HG03139 (cell line): Measurements from ENCODE around the gene EVC2.

ENCODE experiments used
- ATAC-seq: cut with Tn5 transposase; IDR thresholded peaks from one replicate; pipeline ENCODE4 v1.9.1; 2021; ENCODE audit not compliant: unreplicated experiment

Gene EVC2

DNA sequence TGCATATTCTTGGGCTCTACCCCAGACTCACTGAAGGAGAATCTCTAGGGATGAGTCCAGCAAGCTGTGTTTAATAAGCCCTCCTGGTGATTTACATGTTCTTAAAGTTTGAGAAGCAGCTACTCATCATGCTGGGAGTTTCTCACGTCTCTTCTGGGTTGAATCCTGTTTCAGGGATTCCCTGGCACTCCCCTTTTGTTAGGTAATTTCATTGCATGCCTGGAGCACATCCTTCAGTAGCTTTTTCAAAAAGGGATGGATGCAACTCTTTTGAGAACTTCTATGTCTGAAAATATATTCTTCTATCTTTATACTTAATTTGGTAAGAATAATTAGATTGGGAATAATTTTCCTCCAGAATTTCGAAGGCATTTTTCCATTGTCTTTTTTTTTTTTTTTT is 7.0 kb upstream of the EVC2 start:
- no peak for ATAC-seq

DNA sequence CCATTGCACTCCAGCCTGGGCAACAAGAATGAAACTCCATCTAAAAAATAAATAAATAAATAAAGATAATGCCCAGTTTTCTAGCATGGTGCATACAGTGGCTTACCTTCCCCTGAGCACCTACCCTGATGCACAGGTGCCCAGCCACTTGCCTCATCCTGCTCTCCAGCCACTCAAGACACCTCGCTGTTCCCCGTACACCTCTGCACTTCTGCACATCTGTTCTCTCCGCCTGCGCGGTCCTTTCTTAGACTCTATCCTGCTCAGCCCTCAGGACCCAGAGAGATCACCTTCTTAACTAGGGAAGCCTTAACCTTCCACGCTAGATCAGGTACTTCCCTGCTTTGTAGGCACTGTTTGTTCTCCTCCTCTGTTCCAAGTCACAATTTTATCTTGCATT is 5.5 kb upstream of the EVC2 start:
- ATAC-seq: no peak

DNA sequence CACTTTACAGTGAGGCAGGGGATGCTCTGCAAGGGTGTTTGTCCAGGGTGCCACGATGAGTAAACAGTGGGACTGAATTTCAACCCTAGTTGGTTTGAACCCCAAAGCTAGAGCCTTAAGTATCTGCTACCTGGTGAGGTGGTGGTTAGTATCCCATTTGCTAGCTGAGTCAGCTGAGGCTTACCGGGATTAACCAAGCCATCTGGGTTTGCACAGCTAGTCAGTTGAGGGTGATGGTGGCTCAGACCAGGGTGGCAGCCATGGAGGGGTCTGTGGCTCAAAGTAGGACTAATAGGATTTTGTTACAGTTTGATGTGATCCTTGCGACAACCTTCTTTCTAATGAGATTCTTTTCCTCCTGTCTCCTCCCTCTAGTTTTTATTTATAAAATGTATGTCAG is 4.6 kb upstream of the EVC2 start:
- no peak for ATAC-seq

DNA sequence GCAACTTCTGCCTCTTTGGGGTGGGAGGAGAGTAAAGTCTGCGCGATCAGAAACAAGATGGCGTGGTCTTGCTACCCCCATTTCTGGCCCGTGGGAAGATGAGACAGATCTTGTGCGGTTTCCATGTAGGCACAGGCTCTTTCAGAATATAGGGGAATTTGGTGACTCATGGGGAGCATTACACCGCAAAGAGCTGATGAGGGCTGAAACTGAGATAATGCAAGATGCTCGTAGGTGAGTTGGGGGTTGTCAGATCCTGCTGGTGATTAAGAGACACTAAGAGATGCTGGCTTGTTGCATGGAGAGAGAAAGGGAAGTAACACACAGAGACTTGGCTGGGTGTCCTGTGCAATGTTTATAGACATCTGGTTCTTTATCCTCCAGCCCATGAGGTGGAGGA is 4.2 kb upstream of the EVC2 start:
- no peak for ATAC-seq

DNA sequence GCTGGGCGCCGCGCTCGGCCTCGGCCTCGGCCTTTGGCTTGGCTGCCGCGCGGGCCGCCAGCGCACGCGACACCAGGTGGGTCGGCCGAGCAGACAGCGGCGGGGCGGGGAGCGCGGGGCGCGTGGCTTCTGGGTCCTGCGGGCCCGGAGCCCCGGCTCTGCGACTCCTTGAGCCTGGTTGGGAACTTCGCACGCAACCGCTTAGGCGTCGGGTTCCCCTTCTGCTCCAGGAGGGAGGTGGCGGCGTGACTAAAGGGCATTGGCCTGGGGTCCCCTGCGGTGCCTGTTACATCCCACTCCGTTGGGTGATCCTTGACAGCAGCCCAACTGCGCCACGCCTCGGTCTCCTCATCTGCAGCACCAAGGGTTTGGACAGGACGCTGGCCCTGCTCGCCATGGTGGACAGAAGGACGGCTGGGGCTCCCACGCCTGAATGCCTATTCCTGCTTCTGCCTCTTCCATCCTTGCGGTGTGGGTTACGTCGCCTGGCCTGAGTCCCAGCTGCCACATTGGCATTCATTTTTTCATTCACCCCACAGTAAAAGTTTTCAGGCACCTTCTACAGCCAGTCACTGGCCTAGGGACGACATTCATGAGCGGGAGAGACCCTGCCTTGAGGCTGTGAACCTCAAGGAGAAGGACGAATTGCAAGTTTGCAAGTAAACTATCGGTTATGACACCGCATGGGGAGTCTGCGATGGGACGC is 3.3 kb upstream of the EVC2 start:
- no peak for ATAC-seq

DNA sequence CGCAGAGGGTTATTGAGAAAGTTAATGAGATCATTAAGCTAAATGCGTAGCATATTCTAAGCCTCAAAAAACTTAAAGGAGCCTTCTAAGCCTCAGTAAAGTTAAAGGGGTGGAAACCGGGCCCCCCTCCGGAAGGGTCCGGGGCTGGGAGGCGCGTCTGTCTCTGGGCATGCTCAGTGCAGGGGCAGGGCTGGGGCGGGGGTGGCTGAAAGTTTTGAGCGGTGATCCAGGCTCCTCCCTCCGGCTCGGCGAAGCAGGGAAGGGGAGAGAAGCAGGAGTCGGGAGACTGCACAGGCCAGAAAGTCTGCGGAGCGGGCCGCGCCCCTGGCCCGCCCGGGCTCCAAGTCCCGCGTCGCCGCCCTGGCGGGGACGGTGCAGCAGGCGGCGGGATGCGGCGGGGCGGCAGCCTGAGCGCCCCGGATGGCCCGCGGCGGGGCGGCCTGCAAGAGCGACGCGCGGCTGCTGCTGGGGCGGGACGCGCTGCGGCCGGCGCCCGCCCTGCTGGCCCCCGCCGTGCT is 2.7 kb upstream of the EVC2 start, which contains the start of gene EVC:
Gene EVC (plus strand): TSS at position 241 of the 518 bp plus-strand sequence. CDS start 180 bp downstream, at position 421.
- no peak for ATAC-seq

DNA sequence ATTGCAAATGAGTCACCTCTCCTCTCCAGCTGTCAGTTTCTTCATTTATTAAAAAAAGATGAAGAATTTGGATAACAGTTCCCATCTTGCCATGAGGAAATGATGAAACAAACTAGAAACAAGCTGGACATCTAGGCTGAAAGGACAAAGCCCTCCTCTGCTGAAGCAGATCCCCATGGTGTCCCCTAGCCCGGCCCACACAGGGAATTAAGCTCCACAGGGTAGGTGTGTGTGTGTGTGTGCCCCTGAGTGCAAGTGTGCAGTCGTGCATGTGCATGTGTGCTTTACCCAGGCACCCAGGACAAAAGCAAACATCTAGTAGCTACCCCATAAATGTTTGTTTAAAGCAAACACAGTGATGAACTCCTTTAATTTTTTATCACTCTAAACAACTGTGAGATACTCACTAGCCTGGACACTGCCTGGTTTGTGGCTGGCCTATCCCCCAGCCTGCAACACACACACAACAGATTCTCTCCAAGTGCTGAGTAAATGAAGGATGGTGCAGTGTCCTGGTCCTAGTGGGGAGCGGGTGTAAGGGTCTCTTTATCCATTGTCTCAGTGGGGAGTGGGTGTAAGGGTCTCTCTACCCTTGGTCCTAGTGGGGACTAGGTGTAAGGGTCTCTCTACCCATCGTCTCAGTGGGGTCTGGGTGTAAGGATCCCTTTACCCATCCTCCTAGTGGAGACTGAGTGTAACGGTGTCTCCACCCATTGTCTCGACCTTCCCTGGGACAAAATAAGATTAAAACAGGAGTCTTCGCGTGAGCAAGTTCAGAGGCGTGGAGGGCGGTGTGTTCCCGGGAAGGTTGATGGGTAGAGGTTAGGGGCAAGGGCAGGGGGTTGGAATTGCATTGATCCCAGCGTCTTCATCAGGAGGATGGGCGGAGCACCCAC is 2.0 kb upstream of the EVC2 start:
- no peak for ATAC-seq

DNA sequence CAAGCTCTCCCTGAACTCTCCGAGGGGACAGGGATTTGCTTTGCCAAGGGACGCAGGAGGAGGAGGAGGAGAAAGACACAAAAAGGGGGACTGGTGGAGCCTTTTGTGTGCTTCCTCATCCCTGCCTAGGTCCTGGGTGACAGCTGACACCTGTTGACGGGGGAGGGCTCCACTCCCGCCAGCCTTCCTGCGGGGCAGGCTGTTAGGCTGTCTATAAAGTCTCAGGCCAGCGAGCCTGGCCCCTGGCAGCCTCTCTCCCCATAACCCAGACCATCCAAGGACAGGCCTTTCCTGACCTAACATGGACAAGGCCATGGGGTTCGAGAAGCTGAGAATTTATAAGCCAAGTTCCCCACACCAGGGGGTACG is 832 bp upstream of the EVC2 start:
- no peak for ATAC-seq

DNA sequence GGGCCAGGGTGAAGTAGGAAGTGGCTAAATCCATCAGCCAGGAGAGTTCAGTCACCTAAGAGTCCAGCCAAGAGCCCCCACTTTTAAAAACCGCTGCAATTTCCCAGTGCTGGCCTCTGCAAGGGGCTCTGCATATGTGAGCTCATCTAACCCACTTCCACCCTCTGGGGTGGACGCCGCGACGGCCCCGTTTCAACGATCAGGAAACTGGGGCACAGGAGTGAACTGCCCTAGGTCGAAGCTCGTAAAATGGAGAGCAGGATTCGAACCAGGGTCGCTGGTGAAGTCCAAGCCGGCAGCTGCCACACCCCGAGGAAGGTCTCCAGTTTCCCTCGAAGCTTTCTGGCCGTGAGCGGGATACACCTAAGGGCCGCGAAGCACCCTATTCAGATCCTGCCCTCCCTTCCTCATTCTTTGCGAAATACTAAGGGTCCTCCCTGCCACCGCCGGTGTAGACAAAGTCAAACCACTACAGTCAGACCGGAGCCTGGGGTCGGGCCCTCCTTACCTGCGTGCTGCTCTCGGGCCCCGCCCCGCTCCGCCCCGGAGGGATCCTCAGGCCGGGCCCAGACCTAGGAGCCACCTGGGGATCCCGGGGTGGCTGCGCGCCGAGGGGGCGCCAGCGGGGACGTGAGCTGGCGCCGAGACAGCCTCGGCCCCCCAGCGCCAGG is 446 bp downstream of the EVC2 start:
- ATAC-seq: no peak

DNA sequence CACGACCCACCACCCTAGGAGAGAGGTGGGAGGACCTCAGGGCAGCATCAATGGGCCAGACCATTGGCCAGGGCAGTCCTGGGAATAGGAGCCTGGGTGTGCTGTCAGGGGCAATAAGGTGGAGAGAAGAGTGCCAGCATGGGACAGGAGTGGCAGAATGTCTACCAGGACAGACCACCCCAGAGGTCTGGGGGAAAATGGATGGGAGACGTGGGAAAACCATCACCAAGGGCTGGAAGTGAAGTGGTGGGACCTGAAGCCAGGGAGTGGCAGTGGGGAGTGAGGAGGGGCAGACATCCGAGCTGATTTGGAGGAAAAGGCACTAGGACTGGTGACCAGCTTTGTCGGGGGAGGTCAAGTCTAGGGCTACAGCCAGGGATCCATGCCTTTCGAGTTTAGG is 993 bp downstream of the EVC2 start:
- ATAC-seq: no peak

DNA sequence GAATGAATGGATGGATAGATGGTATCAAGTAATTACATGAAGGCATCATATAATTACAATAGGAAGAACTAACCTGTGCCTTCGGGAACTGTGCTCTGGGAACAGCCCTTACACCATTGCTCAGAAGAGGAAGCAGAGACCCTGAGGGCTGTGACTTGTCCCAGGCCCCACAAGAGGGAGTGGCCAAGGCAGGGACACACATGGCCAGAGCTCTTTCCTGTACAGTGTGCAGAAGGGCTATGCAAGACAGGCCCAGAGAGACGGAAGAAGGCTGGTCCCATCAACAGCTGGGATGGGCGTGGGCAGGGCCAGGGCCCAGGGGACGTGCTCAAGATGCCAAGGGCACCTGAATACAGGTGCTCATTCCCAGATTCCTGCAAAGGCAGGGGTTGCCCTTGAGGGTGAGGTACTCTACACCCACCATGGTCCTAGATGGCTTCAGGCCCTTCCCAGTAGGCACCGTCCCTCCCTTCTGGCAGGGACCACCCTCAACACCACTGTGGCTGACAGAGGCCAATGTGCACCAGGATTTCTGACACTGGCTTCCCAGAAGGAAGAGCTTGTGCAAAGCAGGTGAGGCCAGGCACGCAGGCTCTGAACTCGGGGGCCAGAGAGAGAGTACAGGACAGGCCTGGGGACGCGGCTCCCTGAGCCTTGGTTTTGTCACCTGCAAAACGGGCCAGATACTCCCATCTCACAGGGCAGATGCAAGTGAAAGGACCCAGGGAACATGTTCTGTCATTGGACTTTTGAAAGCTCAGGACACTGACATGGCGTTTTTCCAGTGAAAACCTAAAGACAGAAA is 1.7 kb downstream of the EVC2 start:
- no peak for ATAC-seq

DNA sequence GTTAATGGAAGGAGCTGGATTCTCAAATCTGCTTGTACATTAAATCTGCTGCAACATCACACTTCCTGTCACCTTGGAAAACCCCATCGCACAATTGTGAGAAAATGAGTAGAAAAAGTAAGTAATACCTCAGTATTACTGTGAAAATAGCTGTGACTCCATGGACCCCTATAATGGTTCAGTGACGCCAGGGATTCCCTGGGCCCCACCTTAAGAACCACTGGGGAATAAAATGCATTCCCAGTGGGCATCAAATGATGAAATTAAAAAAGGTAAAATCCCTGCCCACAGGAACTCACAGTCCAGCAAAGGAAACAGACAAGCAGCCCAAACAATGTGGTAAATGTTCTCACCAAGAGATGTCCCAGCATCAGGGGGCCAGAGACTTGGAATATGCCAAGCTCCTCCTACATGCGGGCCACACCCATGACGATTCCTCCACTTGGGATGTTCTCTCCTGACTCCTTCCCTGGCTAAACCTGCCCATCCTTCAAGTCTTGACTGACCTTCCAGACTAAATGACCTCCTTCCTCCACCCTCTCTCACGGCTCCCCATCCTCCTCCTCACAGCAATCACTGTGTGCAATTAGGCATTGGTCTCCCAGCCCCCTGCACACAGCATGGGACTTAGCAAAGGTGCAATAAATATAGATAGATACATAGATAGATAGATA is 2.6 kb downstream of the EVC2 start:
- ATAC-seq: no peak

DNA sequence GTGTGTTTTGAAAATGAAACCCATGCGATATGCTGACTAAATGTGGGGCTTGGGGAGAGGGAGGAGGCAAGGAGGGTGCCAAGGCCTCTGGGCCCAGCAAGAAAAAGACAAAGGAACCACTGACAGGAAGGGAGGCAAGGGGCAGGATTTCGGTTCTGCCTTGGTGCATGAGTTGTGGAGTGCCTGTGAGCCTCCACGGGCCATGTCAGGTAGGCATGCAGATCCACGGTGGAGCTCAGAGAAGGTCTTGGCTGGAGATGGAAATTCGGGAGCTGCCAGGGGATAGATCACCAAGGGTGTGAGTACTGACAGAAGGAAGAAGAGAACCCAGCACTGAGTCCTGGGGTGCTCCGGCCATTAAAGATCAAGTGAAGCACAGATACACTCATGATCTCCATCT is 4.1 kb downstream of the EVC2 start:
- ATAC-seq: no peak

DNA sequence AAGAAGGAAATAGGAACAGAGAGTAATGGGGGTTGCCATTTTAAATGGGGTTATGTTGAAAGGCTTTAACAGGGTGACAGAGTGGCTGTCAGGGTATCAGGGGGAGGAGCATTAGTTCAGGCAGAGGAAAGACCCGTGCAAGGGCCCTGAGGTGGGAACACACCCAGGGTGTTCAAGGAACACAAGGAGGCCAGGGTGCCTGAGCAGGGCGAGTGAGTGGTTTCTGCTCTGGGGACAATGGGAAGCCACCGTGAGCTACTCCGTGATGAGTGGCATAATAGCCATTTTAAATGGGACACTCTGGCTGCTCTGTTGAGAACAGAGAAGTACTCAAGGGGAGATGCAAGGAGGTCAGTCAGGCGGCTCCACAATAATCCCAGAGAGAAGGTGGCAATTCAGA is 4.5 kb downstream of the EVC2 start:
- no peak for ATAC-seq

DNA sequence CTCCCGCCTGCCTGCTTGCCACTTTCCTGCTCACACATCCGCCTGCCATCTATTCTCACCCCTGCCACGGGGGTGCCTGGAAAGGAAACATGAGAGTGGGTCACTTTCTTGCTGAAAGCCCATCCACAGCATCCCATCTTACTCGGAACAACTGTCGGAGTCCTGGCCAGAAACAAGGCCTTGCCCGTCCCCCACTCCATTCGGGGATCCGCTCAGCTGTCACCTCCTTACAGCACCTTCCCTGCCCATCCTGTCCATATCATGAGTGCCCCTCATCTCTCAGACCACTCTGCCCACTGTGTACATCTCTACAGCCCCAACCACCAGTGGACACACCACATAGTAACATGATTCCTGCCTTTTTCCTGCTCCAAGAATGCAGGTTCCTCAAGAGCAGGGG is 6.4 kb downstream of the EVC2 start:
- ATAC-seq: no peak

DNA sequence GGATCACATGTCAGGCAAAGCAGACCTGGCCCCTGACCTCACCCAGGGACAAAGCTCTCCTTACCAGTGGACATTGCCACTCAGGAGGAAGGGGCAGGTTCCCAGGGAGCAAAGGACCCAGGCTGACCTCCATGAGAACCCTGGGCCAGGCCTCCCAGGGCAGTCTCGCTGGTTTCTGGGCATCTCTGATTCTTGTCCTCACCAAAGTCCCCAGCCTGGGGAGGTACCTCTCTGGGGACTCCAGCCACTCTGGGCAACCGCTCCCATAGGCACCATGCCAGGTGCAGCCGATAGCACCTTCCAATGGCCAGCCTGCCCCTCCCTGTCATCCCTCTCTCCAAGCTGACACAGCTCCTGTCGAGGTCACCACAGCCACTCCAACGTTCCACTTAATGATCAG is 7.9 kb downstream of the EVC2 start:
- no peak for ATAC-seq

DNA sequence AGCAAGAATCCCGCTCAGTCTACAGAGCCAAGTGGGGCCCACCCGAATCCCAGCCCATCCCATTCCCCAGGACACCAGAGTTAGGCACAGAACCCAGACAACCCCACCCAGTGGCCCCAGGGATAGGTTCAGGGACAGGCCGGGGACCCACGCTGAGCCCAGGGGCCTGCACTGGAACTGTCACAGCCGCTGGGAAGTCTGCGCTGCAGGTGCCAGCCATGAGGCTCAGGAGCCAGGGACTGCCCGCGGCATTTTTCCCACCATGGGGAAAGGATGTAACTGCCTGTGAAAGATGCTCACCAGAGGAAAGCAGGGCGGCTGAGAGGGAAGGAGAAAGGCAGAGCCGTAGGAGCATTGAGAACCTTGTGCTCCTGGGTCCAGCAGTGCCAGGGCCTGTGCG is 12.0 kb downstream of the EVC2 start:
- no peak for ATAC-seq

DNA sequence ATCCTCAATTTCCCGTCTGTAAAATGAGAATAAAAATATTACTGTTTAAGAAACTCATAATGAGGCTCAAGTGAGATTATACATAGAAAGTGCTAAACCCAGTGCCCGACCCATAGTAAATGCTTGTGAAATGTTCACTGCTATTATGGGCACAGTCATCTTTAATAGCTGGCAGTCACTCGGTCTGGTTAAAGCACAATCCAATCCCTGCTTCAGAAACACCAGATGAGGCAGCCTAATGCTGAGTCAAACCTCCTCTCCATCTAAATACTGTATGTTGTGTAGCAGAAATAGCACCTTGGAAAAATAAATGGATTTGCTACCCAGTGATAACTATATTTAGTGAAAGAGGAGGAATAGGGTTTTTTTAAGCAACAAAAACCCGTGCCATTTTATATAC is 14.5 kb downstream of the EVC2 start:
- no peak for ATAC-seq

DNA sequence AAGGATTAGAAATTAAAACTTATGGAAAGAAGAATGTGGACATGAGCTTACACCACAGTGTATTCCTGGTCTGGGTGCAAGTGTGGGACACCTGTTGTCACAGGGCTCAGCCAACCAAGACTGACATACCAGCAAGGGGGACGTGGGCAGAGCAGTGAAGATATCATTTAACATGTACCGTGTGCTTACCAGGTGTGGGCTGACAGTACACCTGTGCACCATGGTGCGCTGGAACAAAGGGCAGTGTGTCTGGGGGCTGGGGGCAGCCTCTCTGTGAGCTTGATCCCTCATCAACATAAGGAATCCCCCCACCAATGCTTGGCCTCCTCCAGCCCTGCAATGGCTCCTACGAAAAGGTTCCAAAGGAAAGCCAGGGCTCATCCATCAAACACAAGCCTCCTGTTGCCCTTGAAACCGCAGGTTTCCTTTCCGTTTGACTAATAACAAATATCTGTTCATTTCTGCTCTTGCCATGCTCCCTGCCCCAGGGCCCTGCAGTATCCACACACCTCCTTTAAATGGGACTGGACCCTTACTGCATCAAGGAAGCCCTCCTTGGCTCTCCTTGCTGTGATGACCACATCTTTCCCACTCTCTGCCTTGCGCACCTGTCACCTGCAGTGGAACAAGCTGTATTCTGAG is 16.7 kb downstream of the EVC2 start:
- no peak for ATAC-seq

DNA sequence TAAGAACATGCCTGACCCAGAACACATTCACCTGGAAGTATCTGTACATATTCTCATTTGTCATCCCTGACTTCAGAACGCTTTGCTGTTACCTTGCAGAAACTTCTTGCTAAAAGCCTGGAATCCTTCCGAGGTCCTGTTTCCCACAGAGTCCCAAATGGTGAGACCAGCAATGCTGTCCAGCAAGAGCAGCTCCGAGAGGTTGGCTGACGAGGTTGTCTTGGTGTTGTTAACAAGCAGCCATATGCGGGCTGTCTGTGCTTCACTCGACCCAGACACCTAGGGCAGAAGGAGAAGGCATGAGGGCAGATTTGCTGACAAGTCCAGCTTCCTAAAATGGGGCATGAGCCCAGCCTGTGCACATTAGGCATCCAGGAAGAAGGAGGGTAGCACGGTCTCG is 19.3 kb downstream of the EVC2 start:
- no peak for ATAC-seq
